PFSK-1 (cell line): ENCODE data around the gene HIGD1A.

Source experiments
- POLR2AphosphoS5 ChIP-seq: IDR thresholded peaks from 2 replicates; pipeline ENCODE4 v1.6.1; 2012; ENCODE audit warnings: low read depth, mild to moderate bottlenecking, control low read depth, low read length, moderate library complexity
- REST ChIP-seq, 2 experiments: IDR thresholded peaks; 2 replicates each; pipeline versions ENCODE4 v1.6.1 to v1.8.0; 2011 to 2012; ENCODE audit warnings: low read depth in 2 of 2, low read length in 2 of 2, control low read depth in 1 of 2, inconsistent platforms in 1 of 2, mild to moderate bottlenecking in 1 of 2, moderate library complexity in 1 of 2; ENCODE audit not compliant: insufficient read depth in 1 of 2
- SIN3A ChIP-seq: IDR thresholded peaks from 2 replicates; pipeline ENCODE4 v1.6.1; 2012; ENCODE audit warnings: mild to moderate bottlenecking, low read length, moderate library complexity, borderline replicate concordance; ENCODE audit not compliant: insufficient read depth

GRCh38 chr3:42796332-42796885, 7.9 kb downstream of the HIGD1A start:
- TF ChIP-seq REST (IDR thresholded peaks at IDR 0.05; ENCODE audit: insufficient read depth in 1 of 2, low read depth in 2 of 2, low read length in 2 of 2) (no peak), POLR2AphosphoS5 (no peak), SIN3A (no peak)
